NCI-H2171 (cell line): Measurements from ENCODE around the gene JAK1.
"Not testable (repeated sequence)": the region's sequence is repeated elsewhere in the genome, so short reads cannot be mapped to it uniquely, and the experiment has no call there.

Experiments
- DNase-seq: peaks from one replicate; lab custom pipeline; 2025; lab: John Stamatoyannopoulos, UW

JAK1 gene

GRCh38 chr1:64948905-64949833, 17.2 kb downstream of the JAK1 start:
- no peak for DNase-seq

- no peak for DNase-seq
Measured at GRCh38 chr1:64948216-64948615, 18.1 kb downstream of the JAK1 start.

- no peak for DNase-seq
Measured at GRCh38 chr1:64946916-64947315, 19.4 kb downstream of the JAK1 start.

- DNase-seq: no peak
Measured at GRCh38 chr1:64944913-64945312, 21.4 kb downstream of the JAK1 start.

GRCh38 chr1:64942675-64943074, 23.7 kb downstream of the JAK1 start:
- DNase-seq: no peak

GRCh38 chr1:64942118-64942517, 24.2 kb downstream of the JAK1 start:
- no peak for DNase-seq

- peak; percentile 12 for DNase-seq
Measured at GRCh38 chr1:64941461-64942117, 24.8 kb downstream of the JAK1 start.

GRCh38 chr1:64940025-64940424, 26.3 kb downstream of the JAK1 start:
- no peak for DNase-seq

GRCh38 chr1:64938991-64939390, 27.4 kb downstream of the JAK1 start:
- DNase-seq: no peak

- no peak for DNase-seq
Measured at GRCh38 chr1:64936956-64937355, 29.4 kb downstream of the JAK1 start.

GRCh38 chr1:64935551-64936155, 30.7 kb downstream of the JAK1 start:
- DNase-seq: no peak

- DNase-seq: no peak
Measured at GRCh38 chr1:64934878-64935275, 31.5 kb downstream of the JAK1 start.

GRCh38 chr1:64934115-64934877, 32.1 kb downstream of the JAK1 start:
- no peak for DNase-seq

GRCh38 chr1:64933296-64934070, 32.9 kb downstream of the JAK1 start:
- no peak for DNase-seq

- no peak for DNase-seq
Measured at GRCh38 chr1:64932962-64933295, 33.4 kb downstream of the JAK1 start.

GRCh38 chr1:64930640-64931039, 35.7 kb downstream of the JAK1 start:
- DNase-seq: not testable (repeated sequence)

- no peak for DNase-seq
Measured at GRCh38 chr1:64929221-64929620, 37.1 kb downstream of the JAK1 start.

- no peak for DNase-seq
Measured at GRCh38 chr1:64928325-64928724, 38.0 kb downstream of the JAK1 start.

GRCh38 chr1:64925594-64925993, 40.8 kb downstream of the JAK1 start:
- DNase-seq: no peak

GRCh38 chr1:64923294-64923718, 43.0 kb downstream of the JAK1 start:
- no peak for DNase-seq

GRCh38 chr1:64922336-64922735, 44.0 kb downstream of the JAK1 start:
- no peak for DNase-seq
